Measurements from ENCODE around the gene TTC4.

- TF ChIP-seq, protein P1, sequence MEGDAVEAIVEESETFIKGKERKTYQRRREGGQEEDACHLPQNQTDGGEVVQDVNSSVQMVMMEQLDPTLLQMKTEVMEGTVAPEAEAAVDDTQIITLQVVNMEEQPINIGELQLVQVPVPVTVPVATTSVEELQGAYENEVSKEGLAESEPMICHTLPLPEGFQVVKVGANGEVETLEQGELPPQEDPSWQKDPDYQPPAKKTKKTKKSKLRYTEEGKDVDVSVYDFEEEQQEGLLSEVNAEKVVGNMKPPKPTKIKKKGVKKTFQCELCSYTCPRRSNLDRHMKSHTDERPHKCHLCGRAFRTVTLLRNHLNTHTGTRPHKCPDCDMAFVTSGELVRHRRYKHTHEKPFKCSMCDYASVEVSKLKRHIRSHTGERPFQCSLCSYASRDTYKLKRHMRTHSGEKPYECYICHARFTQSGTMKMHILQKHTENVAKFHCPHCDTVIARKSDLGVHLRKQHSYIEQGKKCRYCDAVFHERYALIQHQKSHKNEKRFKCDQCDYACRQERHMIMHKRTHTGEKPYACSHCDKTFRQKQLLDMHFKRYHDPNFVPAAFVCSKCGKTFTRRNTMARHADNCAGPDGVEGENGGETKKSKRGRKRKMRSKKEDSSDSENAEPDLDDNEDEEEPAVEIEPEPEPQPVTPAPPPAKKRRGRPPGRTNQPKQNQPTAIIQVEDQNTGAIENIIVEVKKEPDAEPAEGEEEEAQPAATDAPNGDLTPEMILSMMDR (IDR thresholded peaks at IDR 0.05) = no peak
- no peak for TF ChIP-seq ZFX (IDR thresholded peaks at IDR 0.05; ENCODE audit: borderline replicate concordance)
These were observed 68.4 kb downstream of the TTC4 start for GRCh38 chr1:54784066-54784465.

Data from 22Rv1 (cell line).